GM21825 (cell line): Measurements from ENCODE around the gene USP7.
"Not testable (repeated sequence)": the region's sequence is repeated elsewhere in the genome, so short reads cannot be mapped to it uniquely, and the experiment has no call there.

ENCODE experiments used
- ATAC-seq: cut with Tn5 transposase; IDR thresholded peaks from one replicate; pipeline ENCODE4 v1.9.1; 2021; ENCODE audit warnings: mild to moderate bottlenecking, moderate library complexity; ENCODE audit not compliant: unreplicated experiment

USP7 gene

DNA sequence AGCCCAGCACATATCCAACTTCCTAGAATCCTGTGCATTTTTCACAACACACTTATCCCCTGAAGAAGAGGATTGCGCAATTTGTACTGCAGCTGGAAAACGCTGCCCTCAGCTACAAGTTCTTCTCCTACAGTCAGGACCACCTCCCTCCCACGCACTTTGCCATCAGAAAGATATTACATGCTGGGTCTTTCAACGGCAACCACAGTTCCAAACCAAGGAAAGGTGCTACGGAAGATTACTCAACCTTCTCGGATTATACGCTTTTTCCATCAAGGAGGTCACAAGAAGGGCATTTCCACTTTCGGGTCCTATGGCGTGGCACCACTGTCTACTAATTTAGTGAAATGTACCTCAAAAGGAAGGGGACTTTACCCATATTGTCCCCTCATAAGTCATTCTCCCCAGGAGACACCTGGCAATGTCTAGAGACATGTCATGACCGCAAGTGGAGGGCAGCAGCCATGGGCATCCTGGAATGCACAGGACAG is 35.2 kb downstream of the USP7 start:
- no peak for ATAC-seq

DNA sequence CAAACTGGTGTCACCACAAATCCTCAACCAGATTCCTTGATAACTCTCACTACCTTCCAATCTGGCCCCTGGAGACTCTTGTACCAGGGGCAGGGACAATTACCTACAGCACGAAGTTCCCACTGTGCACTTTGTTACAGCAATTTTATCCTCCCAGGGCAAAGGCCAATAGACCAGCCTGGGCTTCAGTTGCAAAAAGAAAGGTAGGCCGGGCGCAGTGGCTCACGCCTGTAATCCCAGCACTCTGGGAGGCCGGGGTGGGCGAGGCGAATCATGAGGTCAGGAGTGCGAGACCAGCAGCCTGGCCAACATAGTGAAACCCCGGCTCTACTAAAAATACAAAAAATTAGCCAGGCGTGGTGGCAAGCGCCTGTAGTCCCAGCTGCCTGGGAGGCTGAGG is 36.9 kb downstream of the USP7 start:
- no peak for ATAC-seq

DNA sequence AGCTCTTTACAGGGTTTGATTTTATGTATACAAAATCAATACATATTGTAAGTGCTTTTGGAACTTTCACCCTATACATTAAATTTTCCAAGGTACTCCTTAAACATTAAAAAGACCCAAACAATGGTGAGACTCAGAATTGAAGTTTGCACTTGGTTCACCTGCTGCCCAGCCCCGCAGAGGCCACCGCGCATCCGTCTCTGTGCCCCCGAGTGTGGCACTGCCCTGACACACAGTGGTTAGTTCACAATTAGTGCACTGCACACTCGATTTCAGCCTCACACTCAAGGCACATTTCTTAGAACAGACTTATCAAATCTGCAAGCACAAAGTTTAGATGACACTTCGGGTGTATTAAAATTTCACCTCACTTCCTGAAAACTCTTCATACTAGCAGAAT is 38.3 kb downstream of the USP7 start:
- no peak for ATAC-seq

DNA sequence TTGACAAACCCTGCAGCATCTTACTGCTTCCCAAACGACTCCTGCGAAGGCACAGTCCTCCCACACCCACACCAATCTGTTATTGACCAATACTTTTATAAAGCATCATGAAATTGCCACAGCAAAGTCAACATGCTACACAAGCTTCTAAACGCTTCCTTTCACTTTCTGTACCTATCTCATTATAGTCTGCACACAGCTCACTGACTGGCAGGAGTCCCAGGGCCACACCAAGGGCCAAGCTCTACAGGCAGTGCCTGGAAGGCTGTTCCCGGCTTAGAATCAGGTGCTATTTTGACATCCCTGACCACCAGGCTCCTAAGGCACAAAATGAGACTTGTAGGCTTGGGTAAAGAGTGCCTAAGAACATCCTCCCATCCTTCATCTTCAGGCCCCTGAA is 39.5 kb downstream of the USP7 start:
- ATAC-seq: no peak

GRCh38 chr16:8923199-8923598 is 40.5 kb downstream of the USP7 start:
- no peak for ATAC-seq

DNA sequence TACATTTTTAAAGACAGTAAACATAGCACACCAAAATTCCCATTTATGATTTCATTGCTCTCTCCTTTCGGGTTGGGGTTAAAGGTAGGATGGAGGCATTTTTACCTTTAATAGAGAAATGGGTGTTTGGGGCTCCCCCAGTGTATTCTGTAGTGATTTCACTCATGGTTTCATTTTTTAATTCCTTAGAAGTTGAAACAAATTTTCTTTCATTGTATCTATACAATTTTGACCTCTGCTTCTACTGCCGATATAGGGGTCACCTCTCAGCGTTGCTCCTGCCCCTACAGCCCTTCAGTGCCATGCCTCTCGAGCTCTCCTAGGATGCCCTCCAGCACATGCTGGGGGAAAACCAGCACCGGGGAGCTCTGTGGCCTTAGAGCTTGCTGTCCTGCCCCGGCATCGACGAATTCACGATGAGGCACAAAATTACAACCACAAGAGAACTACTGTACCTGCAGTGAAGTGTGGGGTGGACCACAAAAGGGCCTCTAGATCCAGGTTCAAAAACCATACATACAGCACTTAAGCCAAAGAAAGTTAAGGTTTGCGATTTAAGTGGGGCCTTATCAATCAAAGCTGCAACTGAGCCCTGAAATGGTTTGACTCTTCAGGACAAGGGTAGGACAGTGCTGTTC is 42.2 kb downstream of the USP7 start:
- no peak for ATAC-seq

DNA sequence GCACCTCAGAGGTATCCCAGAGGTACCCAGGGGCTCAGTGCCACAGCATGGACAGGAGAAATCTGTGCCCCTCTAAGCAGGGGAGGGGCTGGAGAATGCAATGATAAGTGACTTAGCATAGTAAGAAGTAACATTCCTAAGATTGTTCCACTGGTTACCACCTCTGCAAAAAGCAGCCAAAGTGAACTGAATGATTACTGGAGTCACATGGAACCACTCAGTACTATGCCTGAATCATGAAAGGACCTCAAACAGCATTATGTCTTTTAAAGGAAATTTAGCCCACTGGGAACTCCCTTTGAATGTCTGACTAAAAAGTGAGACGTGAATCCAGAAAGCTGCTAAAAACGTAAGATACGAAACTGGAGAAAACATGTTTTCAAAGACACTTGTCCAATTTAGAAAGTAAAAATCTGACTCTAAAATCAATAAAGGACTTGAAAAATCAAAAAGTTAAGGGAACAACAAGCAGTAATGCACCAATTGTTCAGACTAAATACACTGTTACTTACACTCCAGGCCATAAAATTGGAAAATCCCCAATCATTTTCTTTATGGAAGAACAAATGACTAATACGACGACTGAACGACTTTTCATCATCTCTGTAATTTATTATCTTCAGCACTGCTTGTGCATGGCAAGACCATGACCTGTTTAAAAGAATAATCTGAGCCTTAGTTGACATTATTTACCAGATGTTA is 42.9 kb downstream of the USP7 start:
- ATAC-seq: no peak

DNA sequence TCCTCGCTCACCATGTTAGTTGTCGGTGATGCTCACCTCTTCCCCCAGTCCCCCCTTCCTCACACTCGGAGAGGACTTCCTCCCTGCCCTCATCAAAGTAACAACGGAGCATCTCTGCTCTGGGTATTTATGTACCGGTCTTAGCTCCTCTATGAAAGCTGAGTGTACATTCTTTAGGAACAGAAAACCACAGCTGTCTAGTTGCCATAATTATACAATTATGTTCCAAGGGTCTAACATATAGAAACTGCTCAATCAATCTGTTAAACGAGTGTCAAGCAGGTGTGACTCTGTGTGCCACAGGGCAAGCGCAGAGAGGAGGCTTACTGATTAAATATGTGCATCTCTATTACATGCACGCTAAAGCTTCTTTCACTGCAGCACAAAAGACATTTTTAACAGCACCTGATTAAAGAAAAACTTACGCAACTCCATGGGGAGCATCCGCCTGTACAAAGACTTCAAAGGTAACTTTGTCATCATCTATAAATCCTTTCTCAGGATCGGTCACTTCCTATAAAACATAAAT is 43.7 kb downstream of the USP7 start:
- ATAC-seq: no peak

GRCh38 chr16:8919089-8919933 is 44.4 kb downstream of the USP7 start:
- no peak for ATAC-seq

DNA sequence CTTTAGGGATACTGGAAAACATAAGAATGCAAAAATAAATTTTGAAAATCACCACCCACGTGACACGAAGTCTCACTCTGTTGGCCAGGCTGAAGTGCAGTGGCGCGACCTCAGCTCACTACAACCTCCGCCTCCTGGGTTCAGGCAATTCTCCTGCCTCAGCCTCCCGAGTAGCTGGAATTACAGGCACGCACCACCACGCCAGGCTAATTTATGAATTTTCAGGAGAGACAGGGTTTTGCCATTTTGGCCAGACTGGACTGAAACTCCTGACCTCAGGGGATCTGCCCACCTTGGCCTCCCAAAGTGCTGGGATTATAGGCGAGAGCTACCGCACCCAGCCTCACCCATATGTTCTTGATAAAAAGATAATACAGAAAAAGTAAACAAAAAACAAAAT is 46.4 kb downstream of the USP7 start:
- not testable (repeated sequence) for ATAC-seq

- ATAC-seq: no peak
These were observed 47.0 kb downstream of the USP7 start for GRCh38 chr16:8916541-8917225.

DNA sequence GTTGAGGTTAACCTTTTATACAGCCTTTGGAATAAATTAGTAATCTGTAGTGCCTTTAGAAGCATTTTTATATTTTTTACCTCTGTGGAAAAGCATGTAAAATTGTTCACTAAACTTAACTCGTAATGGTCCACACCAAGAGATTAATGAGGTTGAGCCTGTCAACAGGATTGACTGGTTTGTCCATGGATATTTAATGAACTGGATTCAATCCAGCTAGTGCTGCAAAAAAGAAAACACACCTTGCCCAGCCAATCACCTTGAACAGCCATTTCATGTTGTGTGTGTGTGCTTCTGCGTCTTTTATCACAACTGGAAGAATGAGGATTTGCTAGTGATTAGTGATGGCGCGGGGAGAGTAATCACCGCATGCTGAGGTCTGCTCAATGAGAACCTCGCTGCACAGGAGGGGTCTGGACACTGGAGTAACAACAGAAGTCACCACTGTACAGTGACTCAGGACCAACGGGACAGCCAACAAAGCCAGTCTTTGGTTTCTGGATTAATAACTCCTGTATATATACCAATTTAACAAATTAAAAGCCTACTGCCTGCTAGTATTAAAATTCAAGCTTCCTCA is 47.9 kb downstream of the USP7 start:
- no peak for ATAC-seq

DNA sequence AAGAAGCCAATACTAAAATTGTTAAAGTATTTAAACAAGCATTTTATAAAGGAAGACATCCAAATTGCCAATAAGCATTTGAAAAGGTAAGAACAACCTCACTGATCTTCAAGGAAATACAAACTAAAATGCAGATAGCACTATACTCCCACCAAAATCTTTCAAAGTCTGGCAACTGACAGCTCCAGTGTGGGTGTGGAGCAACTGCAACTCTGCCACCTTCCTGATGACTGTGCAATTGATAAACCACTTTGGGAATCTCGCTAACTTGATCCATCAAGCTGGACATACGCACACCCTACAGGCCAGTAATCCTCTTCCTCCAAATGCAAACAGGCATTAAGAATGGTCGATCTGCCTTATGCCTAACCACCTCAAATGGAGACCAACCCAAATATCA is 49.6 kb downstream of the USP7 start:
- ATAC-seq: no peak

DNA sequence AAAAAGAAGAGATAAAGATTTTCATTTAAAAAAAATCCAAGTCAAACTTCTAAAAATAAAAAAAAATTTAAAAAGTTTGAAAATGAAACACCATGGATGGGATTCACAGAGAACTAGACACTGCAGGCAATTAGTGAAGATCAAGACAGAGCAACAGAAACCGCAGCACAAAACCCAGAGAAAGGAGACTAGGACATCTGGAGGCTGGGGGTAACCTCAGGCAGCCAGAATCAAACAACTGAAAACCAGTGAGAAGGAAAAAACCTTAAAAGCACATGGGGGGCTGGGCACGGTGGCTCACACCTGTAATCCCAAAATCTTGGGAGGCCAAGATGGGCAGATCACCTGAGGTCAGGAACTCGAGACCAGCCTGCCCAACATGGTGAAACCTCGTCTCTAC is 50.9 kb downstream of the USP7 start:
- ATAC-seq: no peak

GRCh38 chr16:8910811-8911210 is 52.9 kb downstream of the USP7 start:
- ATAC-seq: no peak

DNA sequence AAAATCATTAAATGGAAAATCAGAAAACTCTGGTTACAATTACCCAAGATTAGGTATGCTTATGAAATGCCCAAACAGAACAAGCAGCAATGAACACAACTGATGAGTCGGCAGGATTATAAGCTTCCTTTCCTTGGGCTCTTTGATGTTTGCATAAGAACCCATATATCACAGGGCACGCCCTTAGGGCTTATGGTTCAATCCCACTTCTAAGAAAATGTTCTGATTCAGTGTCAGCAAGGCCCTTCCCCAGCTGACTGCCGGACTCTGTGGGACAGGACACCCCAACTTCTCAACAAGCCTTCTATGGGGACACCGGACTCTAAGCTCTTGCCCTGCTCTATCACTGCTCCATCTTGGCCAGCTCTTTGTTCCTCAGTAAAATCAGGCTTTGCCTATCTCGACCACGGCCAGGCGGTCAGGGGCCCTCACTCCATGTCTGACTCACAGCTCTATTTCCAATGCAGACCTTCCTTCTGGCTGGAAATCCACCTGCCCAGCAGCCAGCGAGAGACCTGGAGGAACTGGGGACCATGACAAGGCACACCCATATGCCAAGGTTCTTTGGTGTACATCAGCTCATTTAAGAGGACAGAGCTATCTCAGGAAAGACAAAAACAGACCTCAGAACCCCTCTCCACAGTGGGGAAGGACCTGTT is 54.8 kb downstream of the USP7 start:
- no peak for ATAC-seq

- no peak for ATAC-seq
These were observed 56.6 kb downstream of the USP7 start for GRCh38 chr16:8907096-8907495.

GRCh38 chr16:8905795-8906591 is 57.7 kb downstream of the USP7 start:
- ATAC-seq: no peak

DNA sequence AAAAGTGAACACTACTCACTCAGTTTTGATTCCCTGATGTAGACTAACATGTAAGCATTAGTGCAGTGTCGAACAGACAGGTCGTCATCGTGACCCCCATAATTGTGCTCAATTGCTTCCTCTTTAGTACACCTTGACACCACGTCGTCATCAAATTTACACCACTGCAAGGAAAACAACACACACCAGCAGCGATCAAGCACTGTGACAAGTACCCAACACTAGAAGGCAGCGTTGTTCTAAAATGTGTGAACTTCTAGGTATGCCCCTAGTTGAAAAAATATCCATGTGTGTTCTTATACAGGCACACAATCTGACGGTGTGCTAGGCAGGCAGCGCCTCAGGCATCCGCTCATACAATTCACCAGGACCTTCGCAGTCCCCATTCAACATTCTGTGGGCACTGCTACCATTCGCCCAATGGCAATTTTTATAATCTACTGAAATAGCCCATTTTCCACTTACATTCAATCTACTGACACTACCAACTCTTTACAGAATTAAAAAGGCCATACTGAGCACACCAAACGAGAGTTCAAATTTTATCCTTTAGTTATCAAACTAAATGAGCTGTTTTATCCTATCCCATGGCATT is 58.4 kb downstream of the USP7 start:
- ATAC-seq: no peak
